Lower leg skin (tissue), 3 donors: ENCODE results near the gene CDKN2D.

Source experiments
- POLR2A ChIP-seq, 2 donors: fragments of 450-650 bp; IDR thresholded peaks; one replicate each; pipeline ENCODE4 v1.6.1; 2016 to 2017; ENCODE audit warnings: antibody characterized with exemption in 2 of 2, mild to moderate bottlenecking in 1 of 2, moderate library complexity in 1 of 2
- TF ChIP-seq, protein P1 (sequence below), 3 donors: fragments of 450-650 bp; IDR thresholded peaks; one replicate each; pipeline ENCODE4 v1.5.1; 2016; ENCODE audit warnings: antibody characterized with exemption in 3 of 3, mild to moderate bottlenecking in 3 of 3, moderate library complexity in 2 of 3

DNA sequence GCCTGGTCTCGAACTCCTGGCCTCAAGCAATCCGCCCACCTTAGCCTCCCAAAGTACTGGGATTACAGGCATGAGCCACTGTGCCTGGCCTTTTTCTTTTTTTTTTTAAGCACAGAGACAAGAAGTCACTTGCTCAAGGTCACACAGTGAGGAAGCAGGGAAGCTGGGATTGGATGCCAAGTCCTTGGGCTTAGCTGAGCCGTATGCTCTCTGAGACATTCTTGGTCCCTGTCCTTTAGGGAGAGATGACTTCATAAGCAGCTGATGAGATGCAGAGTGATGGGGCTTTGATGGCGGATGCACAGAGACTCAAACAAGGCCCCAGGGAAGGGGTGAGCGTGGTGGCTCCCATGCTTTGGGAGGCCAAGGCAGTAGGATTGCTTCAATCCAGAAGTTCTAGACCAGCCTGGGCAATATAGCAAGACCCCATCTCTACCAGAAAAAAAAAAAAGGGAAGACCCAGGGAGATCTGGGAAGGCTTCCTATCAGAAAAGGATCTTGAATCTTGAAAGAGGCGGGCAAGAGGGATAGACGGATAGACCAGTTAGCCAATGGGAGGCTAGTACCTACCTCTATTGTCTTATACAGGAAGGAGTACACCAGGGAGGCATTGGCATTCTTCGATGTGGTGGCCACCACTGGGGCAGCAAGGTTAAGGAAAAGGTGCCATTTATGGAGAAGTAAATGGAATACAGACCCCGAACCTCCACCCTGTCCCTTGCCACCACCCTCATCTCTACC lies 14.4 kb upstream of the CDKN2D start:
- TF ChIP-seq, protein P1, sequence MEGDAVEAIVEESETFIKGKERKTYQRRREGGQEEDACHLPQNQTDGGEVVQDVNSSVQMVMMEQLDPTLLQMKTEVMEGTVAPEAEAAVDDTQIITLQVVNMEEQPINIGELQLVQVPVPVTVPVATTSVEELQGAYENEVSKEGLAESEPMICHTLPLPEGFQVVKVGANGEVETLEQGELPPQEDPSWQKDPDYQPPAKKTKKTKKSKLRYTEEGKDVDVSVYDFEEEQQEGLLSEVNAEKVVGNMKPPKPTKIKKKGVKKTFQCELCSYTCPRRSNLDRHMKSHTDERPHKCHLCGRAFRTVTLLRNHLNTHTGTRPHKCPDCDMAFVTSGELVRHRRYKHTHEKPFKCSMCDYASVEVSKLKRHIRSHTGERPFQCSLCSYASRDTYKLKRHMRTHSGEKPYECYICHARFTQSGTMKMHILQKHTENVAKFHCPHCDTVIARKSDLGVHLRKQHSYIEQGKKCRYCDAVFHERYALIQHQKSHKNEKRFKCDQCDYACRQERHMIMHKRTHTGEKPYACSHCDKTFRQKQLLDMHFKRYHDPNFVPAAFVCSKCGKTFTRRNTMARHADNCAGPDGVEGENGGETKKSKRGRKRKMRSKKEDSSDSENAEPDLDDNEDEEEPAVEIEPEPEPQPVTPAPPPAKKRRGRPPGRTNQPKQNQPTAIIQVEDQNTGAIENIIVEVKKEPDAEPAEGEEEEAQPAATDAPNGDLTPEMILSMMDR (IDR thresholded peaks at IDR 0.05): no peak
- no peak for TF ChIP-seq POLR2A (IDR thresholded peaks at IDR 0.05)
